SU-DHL-6 (cell line): ENCODE measurements around the gene NELL2.

Experiments used
- CTCF ChIP-seq: fragments of 200-600 bp; sonication (generic); IDR thresholded peaks from one replicate; pipeline ENCODE4 v1.5.1; 2017; ENCODE audit warnings: antibody characterized with exemption, mild to moderate bottlenecking, low read length, moderate library complexity; ENCODE audit not compliant: insufficient read depth, poor library complexity, severe bottlenecking
- EZH2phosphoT487 ChIP-seq: fragments of 200-600 bp; sonication (generic), shearing (Covaris generic); conservative IDR thresholded peaks from 2 replicates; pipeline ENCODE4 v1.6.1; 2018; ENCODE audit warnings: mild to moderate bottlenecking, antibody characterized with exemption, low read length, moderate library complexity, mixed read lengths

- TF ChIP-seq CTCF: no peak
- no peak for TF ChIP-seq EZH2phosphoT487
Measured at GRCh38 chr12:44708218-44708617, 167.9 kb downstream of the NELL2 start.
